ENCODE data around the gene C1orf122.

C1orf122 gene

GRCh38 chr1:37807555-37808368 lies at the start of gene C1orf122, which contains the start of gene YRDC:
TSS of gene C1orf122 (plus strand) at chr1:37807790. CDS start at chr1:37808405, 615 bp downstream.
TSS of gene YRDC (minus strand) at chr1:37808208. CDS start at chr1:37808180, 28 bp downstream.
- peaks cover 4% of the 10 kb centered on the region for H3K4me1 ChIP-seq
- no peaks in the 10 kb centered on the region for H3K36me3 ChIP-seq (ENCODE audit: control insufficient read depth, insufficient read depth, low read length)
- peak within 1 kb of the TSS; percentile 80 for H3K4me2 ChIP-seq (ENCODE audit: low read length)
- H3K9ac ChIP-seq: peak within 1 kb of the TSS; percentile 22
- peak within 1 kb of the TSS; percentile 71 for H3K4me3 ChIP-seq (ENCODE audit: low read depth, low read length)
- no peaks in the 10 kb centered on the region for H3K79me2 ChIP-seq
- no peaks in the 10 kb centered on the region for H3K9me3 ChIP-seq (ENCODE audit: control insufficient read depth, low read length)
- peak within 1 kb of the TSS; percentile 79 for H3K27ac ChIP-seq
- peak within 1 kb of the TSS; percentile 78 for H2AFZ ChIP-seq
- no peaks in the 10 kb centered on the region for H3K27me3 ChIP-seq (ENCODE audit: control insufficient read depth, insufficient read depth, low read length)
- no peak for TF ChIP-seq CTCF (IDR thresholded peaks at IDR 0.05)

GRCh38 chr1:37759451-37759850 lies 48.1 kb upstream of the C1orf122 start:
- no peak overlapping the region for H2AFZ ChIP-seq
- H3K36me3 ChIP-seq (ENCODE audit: control insufficient read depth, insufficient read depth, low read length): no peaks in the 10 kb centered on the region
- no peaks in the 10 kb centered on the region for H3K79me2 ChIP-seq
- no peaks in the 10 kb centered on the region for H3K27me3 ChIP-seq (ENCODE audit: control insufficient read depth, insufficient read depth, low read length)
- peaks cover 2% of the 10 kb centered on the region for H3K4me1 ChIP-seq
- no peak for TF ChIP-seq CTCF (IDR thresholded peaks at IDR 0.05)
- H3K9me3 ChIP-seq (ENCODE audit: control insufficient read depth, low read length): no peaks in the 10 kb centered on the region
- no peak overlapping the region for H3K4me3 ChIP-seq (ENCODE audit: low read depth, low read length)
- no peak overlapping the region for H3K4me2 ChIP-seq (ENCODE audit: low read length)
- H3K9ac ChIP-seq: no peak overlapping the region
- H3K27ac ChIP-seq: no peak overlapping the region

DNA sequence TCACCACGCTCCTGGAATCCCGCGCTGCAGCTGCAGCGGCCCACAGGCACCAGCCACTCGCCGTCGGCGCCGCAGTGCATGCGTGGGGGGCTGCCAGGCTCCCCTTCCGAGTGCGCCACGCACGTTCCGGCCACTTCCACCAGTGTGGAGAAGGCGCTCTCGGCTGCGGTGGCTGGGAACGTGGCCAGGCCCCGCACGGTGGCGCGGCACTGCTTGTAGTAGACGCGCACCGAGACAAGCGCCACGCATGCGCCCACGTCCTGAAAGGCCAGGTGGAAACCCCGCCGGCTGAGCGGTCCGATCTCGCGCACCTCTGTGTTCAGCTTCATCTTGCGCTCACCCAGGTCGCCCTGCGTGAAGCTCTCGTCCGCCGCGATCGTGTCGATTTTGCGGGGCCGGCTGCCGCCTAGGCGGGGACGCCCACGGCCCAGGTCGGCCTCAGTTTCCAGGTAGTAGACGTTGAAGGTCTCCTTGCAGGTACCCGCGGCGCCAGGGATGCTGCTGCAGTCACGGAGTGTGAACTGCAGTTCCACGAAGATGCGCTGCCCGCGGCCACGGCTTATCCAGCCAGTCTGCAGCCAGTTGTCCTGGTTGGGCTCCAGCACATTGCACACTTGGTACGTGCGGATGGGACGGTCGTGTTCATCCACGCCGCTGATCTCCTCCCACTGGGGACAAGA lies 46.0 kb upstream of the C1orf122 start:
- Histone ChIP-seq H3K36me3 (ENCODE audit: control insufficient read depth, insufficient read depth, low read length) (no peaks in the 10 kb centered on the region), H3K4me3 (ENCODE audit: low read depth, low read length) (no peak overlapping the region), H3K27me3 (ENCODE audit: control insufficient read depth, insufficient read depth, low read length) (peaks cover 3% of the 10 kb centered on the region), H3K27ac (no peak overlapping the region), H3K4me1 (no peaks in the 10 kb centered on the region), H3K79me2 (no peaks in the 10 kb centered on the region), H2AFZ (no peak overlapping the region), H3K9me3 (ENCODE audit: control insufficient read depth, low read length) (no peaks in the 10 kb centered on the region), H3K9ac (no peak overlapping the region), H3K4me2 (ENCODE audit: low read length) (no peak overlapping the region)
- TF ChIP-seq CTCF (IDR thresholded peaks at IDR 0.05): no peak

DNA sequence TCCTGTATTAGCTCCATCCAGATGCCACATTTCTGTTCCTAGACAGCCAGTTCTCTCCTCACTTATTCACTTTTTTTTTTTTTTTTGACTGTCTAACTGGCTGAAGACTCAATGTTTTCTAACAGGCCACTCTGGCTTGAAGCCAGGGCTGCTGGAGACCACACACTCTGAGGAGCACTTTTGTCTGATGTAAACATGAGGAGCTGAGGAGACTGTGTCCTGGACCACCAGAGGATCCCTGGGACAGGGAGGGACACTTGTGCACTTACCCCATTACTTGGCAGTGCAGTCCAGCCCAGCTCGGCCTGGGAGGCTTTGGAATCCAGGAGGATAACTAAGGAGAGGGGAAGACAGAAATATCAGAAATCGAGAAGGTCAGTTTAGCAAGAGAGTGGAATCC lies 45.1 kb upstream of the C1orf122 start:
- no peak overlapping the region for H2AFZ ChIP-seq
- no peaks in the 10 kb centered on the region for H3K9me3 ChIP-seq (ENCODE audit: control insufficient read depth, low read length)
- H3K4me2 ChIP-seq (ENCODE audit: low read length): no peak overlapping the region
- peaks cover 3% of the 10 kb centered on the region for H3K27me3 ChIP-seq (ENCODE audit: control insufficient read depth, insufficient read depth, low read length)
- H3K36me3 ChIP-seq (ENCODE audit: control insufficient read depth, insufficient read depth, low read length): no peaks in the 10 kb centered on the region
- H3K79me2 ChIP-seq: no peaks in the 10 kb centered on the region
- H3K4me1 ChIP-seq: no peaks in the 10 kb centered on the region
- TF ChIP-seq CTCF (IDR thresholded peaks at IDR 0.05): no peak
- H3K4me3 ChIP-seq (ENCODE audit: low read depth, low read length): no peak overlapping the region
- no peak overlapping the region for H3K27ac ChIP-seq
- H3K9ac ChIP-seq: no peak overlapping the region
